Caco-2 (cell line): ENCODE data around the gene TMEM97. TPM values are rescaled to one million over a fixed set of nuclear protein-coding genes. Genes with fewer than 3 reads are reported as not detected.
"Not testable (repeated sequence)": the region's sequence is repeated elsewhere in the genome, so short reads cannot be mapped to it uniquely, and the experiment has no call there.

Experiments
- BruUV-seq: library from RNA; stranded (reverse); fragments of 400-500 nt; replicated peaks from 2 replicates; lab custom pipeline; 2021; lab: Mats Ljungman, UMichigan
- CTCF ChIA-PET: fragments of 300-600 bp; sonication (Branson Sonifier 250); formaldehyde crosslinking; loops from one replicate; lab custom pipeline; 2022; ENCODE audit warnings: antibody characterized with exemption; lab: Charles Lee
- POLR2A ChIA-PET: fragments of 300-600 bp; sonication (Branson Sonifier 250); formaldehyde crosslinking; loops from one replicate; lab custom pipeline; 2022; ENCODE audit warnings: antibody characterized with exemption; lab: Charles Lee
- DNase-seq, 2 experiments: peaks; one replicate each; pipeline versions ENCODE4 v3.0.0 to v3.0.0-alpha.2; 2020 to 2022
- H3K27me3 ChIP-seq: replicated peaks from 2 replicates; pipeline ENCODE4 v1.6.0; 2011; ENCODE audit warnings: low read length; ENCODE audit not compliant: control insufficient read depth, insufficient read depth
- H3K36me3 ChIP-seq: 2 replicates; pipeline ENCODE4 v1.5.1; 2011; ENCODE audit warnings: low read length; ENCODE audit not compliant: control insufficient read depth, insufficient read depth
- H3K4me1 ChIP-seq: fragments of 250-450 bp; sonication (Bioruptor Pico); 2 replicates; pipeline ENCODE4 v1.5.1; 2020; ENCODE audit warnings: mild to moderate bottlenecking
- H3K4me3 ChIP-seq: 2 replicates; pipeline ENCODE4 v1.5.1; 2011; ENCODE audit warnings: low read depth, mild to moderate bottlenecking, control low read depth, low read length
- H3K9me3 ChIP-seq: fragments of 250-450 bp; sonication (Bioruptor Pico); 2 replicates; pipeline ENCODE4 v1.5.1; 2020; ENCODE audit warnings: mild to moderate bottlenecking, moderate library complexity
- H3K27ac Mint-ChIP-seq: one replicate; pipeline ENCODE4 v1.8.0; 2022; ENCODE audit warnings: mixed read lengths; ENCODE audit not compliant: unreplicated experiment
- H3K27me3 Mint-ChIP-seq: one replicate; pipeline ENCODE4 v1.8.0; 2022; ENCODE audit warnings: mixed read lengths; ENCODE audit not compliant: insufficient read depth, unreplicated experiment
- H3K36me3 Mint-ChIP-seq: one replicate; pipeline ENCODE4 v1.8.0; 2022; ENCODE audit warnings: mild to moderate bottlenecking, mixed read lengths; ENCODE audit not compliant: insufficient read depth, unreplicated experiment
- H3K4me1 Mint-ChIP-seq: one replicate; pipeline ENCODE4 v1.8.0; 2022; ENCODE audit warnings: low read depth, mixed read lengths; ENCODE audit not compliant: unreplicated experiment
- H3K4me3 Mint-ChIP-seq: one replicate; pipeline ENCODE4 v1.8.0; 2022; ENCODE audit warnings: mild to moderate bottlenecking, moderate library complexity, mixed read lengths; ENCODE audit not compliant: unreplicated experiment
- H3K9me3 Mint-ChIP-seq: one replicate; pipeline ENCODE4 v1.8.0; 2022; ENCODE audit warnings: mixed read lengths; ENCODE audit not compliant: unreplicated experiment
- intact Hi-C: fragments of 100-400 bp; cut with micrococcal nuclease; formaldehyde crosslinking; loops from one replicate; pipeline ENCODE4 v1.10.0; 2022; ENCODE audit not compliant: unreplicated experiment
- total RNA-seq: library from RNA; stranded (reverse); gene quantifications from 2 replicates; pipeline ENCODE4 v1.2.3, GENCODE V29; 2022
- TF ChIP-seq, protein P1 (sequence below), 2 experiments: fragments of 200-600 bp in 1 of 2; IDR thresholded peaks; 1 replicate in 1 of 2; 2 replicates in 1 of 2; pipeline versions ENCODE4 v1.5.1 to v1.8.0; 2011 to 2022; ENCODE audit warnings: antibody characterized with exemption in 1 of 2, control low read depth in 1 of 2, inconsistent platforms in 1 of 2, low read depth in 1 of 2, low read length in 1 of 2, mild to moderate bottlenecking in 1 of 2, moderate library complexity in 1 of 2; ENCODE audit not compliant: insufficient read depth in 1 of 2, severe bottlenecking in 1 of 2, unreplicated experiment in 1 of 2

The TMEM97 gene
- total RNA-seq, 1 experiment from 2014 or later, result 342 TPM

DNA sequence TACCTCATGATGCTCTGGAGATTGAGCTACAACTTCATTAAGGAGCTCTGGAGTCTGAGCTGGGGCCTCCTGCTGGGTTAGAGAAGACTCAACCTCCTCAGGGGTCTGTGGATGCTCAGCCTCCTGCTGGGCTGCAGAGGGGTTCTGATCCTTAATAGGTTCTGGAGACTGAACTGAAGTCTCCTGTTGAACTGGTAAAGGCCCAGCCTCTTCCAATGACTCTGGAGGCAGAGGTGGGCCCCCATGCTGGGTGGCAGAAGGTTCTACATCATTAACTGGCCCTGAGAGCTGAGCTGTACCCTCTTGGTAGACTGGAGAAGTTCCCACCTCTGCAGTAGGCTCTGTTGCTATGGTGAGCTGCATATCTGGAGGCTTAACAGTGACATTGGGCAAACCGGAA is 48.1 kb upstream of the TMEM97 start:
- peaks cover 6% of the 10 kb centered on the region for H3K36me3 Mint-ChIP-seq
- no peaks in the 10 kb centered on the region for H3K4me1 Mint-ChIP-seq
- H3K27me3 ChIP-seq, result no peaks in the 10 kb centered on the region
- CTCF ChIA-PET, result interaction anchor here (0.7 to 2.4 kb wide), 3 partner anchors 19 to 92 kb away, joined by 3 to 7 read pairs (median 3); no protein-coding TSS in a partner anchor
- intact Hi-C loops, result no loop called here
- H3K27me3 Mint-ChIP-seq, result peaks cover 6% of the 10 kb centered on the region
- TF ChIP-seq, protein P1, sequence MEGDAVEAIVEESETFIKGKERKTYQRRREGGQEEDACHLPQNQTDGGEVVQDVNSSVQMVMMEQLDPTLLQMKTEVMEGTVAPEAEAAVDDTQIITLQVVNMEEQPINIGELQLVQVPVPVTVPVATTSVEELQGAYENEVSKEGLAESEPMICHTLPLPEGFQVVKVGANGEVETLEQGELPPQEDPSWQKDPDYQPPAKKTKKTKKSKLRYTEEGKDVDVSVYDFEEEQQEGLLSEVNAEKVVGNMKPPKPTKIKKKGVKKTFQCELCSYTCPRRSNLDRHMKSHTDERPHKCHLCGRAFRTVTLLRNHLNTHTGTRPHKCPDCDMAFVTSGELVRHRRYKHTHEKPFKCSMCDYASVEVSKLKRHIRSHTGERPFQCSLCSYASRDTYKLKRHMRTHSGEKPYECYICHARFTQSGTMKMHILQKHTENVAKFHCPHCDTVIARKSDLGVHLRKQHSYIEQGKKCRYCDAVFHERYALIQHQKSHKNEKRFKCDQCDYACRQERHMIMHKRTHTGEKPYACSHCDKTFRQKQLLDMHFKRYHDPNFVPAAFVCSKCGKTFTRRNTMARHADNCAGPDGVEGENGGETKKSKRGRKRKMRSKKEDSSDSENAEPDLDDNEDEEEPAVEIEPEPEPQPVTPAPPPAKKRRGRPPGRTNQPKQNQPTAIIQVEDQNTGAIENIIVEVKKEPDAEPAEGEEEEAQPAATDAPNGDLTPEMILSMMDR (IDR thresholded peaks at IDR 0.05; ENCODE audit: insufficient read depth in 1 of 2, low read depth in 1 of 2, low read length in 1 of 2, severe bottlenecking in 1 of 2, unreplicated experiment in 1 of 2), result no peak
- no peak overlapping the region for H3K4me3 ChIP-seq
- H3K9me3 ChIP-seq, result peaks cover 11% of the 10 kb centered on the region; the same call in 1 of the 2 replicates
- no peaks in the 10 kb centered on the region for H3K4me1 ChIP-seq
- POLR2A ChIA-PET, result interaction anchor here (0.5 kb wide), 1 partner anchor 51 kb away, joined by 3 read pairs; no protein-coding TSS in a partner anchor
- no TSS peak for BruUV-seq
- H3K27ac Mint-ChIP-seq, result no peak overlapping the region
- peaks cover 38% of the 10 kb centered on the region for H3K9me3 Mint-ChIP-seq
- H3K36me3 ChIP-seq, result no peaks in the 10 kb centered on the region
- no peak overlapping the region for H3K4me3 Mint-ChIP-seq
- DNase-seq, result no peak

DNA sequence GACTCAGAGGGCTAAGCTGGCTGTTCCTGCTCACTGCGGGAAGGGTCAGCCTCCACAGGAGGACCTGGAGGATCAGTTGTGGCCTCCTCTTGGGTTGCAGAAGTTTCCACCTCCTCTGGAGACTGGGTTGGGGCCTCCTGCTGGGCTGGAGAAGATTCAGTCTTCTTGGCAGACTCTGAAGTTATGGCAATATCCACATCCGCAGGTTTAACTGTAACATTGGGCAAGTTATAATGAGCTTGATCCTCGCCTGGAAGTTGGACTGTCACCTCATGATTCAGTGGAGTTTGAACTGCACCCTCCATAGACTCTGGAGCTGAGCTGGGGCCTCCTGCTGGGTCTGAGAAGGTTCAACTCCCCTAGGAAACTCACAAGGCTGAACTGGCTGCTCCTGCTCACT is 47.6 kb upstream of the TMEM97 start:
- H3K4me1 ChIP-seq, result no peaks in the 10 kb centered on the region
- POLR2A ChIA-PET, result no interaction called here
- H3K27me3 ChIP-seq, result no peaks in the 10 kb centered on the region
- H3K27me3 Mint-ChIP-seq, result peaks cover 6% of the 10 kb centered on the region
- no peak overlapping the region for H3K4me3 ChIP-seq
- H3K9me3 Mint-ChIP-seq, result peaks cover 38% of the 10 kb centered on the region
- peaks cover 6% of the 10 kb centered on the region for H3K36me3 Mint-ChIP-seq
- H3K36me3 ChIP-seq, result no peaks in the 10 kb centered on the region
- H3K4me1 Mint-ChIP-seq, result no peaks in the 10 kb centered on the region
- DNase-seq, result no peak
- intact Hi-C loops, result no loop called here
- H3K9me3 ChIP-seq, result peaks cover 7% of the 10 kb centered on the region; the same call in 1 of the 2 replicates
- BruUV-seq, result no TSS peak
- H3K27ac Mint-ChIP-seq, result no peak overlapping the region
- TF ChIP-seq, protein P1 (IDR thresholded peaks at IDR 0.05; ENCODE audit: insufficient read depth in 1 of 2, low read depth in 1 of 2, low read length in 1 of 2, severe bottlenecking in 1 of 2, unreplicated experiment in 1 of 2), result no peak
- H3K4me3 Mint-ChIP-seq, result no peak overlapping the region
- CTCF ChIA-PET, result interaction anchor here (0.7 to 2.4 kb wide), 3 partner anchors 20 to 93 kb away, joined by 3 to 7 read pairs (median 3); no protein-coding TSS in a partner anchor

GRCh38 chr17:28272166-28272565 is 46.8 kb upstream of the TMEM97 start:
- no TSS peak for BruUV-seq
- ChIA-PET CTCF (interaction anchor here (2.4 kb wide), 1 partner anchor 20 kb away, joined by 7 read pairs; no protein-coding TSS in a partner anchor), POLR2A (no interaction called here)
- Mint-ChIP-seq H3K27me3 (peaks cover 6% of the 10 kb centered on the region), H3K4me3 (no peak overlapping the region), H3K36me3 (peaks cover 2% of the 10 kb centered on the region), H3K27ac (no peak overlapping the region), H3K4me1 (no peaks in the 10 kb centered on the region), H3K9me3 (peaks cover 32% of the 10 kb centered on the region)
- Histone ChIP-seq H3K4me1 (no peaks in the 10 kb centered on the region), H3K9me3 (peaks cover 4% of the 10 kb centered on the region; the same call in 1 of the 2 replicates), H3K36me3 (no peaks in the 10 kb centered on the region), H3K4me3 (no peak overlapping the region), H3K27me3 (no peaks in the 10 kb centered on the region)
- TF ChIP-seq, protein P1 (IDR thresholded peaks at IDR 0.05; ENCODE audit: insufficient read depth in 1 of 2, low read depth in 1 of 2, low read length in 1 of 2, severe bottlenecking in 1 of 2, unreplicated experiment in 1 of 2), result no peak
- intact Hi-C loops, result no loop called here
- DNase-seq, result no peak

- DNase-seq, H3K36me3 Mint-ChIP-seq, CTCF ChIA-PET, H3K4me3 Mint-ChIP-seq, H3K4me3 ChIP-seq, H3K9me3 ChIP-seq, BruUV-seq, H3K27ac Mint-ChIP-seq, H3K36me3 ChIP-seq, H3K27me3 Mint-ChIP-seq, H3K27me3 ChIP-seq, H3K4me1 ChIP-seq, H3K4me1 Mint-ChIP-seq, POLR2A ChIA-PET, intact Hi-C loops: not testable (repeated sequence)
- peaks cover 22% of the 10 kb centered on the region for H3K9me3 Mint-ChIP-seq
Observed at GRCh38 chr17:28273341-28273740, 45.7 kb upstream of the TMEM97 start.
